ENCODE results near the gene HMCN2.

The HMCN2 gene

DNA sequence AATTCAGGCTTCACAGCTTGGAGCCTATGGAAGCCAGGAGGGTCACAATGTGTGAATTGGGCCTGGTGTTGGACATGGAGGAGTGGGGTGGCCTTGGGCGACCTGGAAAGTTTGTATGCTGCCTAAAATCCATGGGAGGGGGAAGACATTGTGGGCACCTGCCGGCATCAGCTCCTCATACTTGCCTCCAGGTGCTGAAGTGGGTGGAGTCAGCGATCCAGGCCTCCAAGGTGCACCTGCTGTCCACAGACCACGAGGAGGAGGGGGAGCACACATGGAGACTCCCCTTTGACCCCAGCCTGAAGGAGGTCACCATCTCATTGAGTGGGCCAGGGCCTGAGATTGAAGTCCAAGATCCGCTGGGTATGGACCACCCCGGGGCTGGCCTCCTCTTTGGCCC lies 29.1 kb downstream of the HMCN2 start:
- DNase-seq: no peak

DNA sequence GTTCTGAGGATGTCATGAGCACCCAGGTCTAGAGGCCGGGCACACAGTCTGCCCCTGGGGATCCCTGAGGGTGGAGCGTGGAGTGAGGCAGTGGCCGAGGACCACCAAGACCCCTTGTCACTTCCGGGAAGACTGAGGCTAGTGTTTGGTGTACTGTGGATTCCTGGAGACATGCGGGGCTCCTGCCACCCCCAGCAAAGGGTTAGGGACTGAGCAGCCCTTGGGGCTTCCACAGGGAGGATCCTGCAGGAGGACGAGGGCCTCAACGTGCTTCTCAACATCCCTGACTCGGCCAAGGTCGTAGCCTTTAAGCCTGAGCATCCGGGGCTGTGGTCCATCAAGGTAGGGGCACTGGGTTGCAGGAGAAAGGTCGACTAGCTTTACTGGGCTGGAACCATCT lies 29.9 kb downstream of the HMCN2 start:
- no peak for DNase-seq

DNA sequence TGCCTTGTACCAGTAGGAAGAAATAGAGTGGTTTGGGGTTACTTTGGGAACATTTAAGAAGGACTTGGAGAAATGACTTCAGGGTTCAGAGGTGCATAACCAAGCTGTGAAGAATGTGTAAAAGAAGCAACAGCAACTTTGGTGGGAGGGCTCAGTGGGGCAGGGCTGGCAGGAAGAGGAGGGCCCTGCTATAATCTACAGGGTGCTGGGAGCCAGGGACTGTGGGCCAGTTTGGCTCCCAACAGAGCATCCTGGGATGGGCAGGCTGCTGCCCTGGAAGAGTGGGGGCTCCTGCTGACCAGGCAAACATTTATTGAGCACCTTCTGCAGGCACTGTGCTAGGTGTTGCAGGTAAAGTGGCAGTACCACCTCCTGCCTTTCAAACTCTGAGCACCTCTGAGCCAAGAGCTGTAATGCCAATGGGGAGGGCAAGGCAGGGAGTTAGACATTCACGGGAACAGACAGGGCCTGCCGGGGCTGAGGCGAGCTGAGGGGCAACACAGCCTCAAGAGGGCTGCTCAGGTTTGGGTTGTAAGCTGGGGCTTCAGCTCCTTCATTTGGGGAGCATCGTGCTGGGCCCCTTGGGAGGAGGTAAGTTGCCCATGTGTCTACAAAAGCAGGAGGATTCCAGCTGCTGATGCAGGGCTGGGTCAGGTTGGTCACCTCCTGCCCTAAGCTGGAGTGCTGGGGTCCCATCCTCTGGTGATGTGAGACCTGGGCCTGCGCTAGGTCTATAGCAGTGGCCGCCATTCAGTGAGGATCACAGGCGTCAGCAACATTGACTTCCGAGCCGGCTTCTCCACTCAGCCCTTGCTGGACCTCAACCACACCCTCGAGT lies 30.6 kb downstream of the HMCN2 start:
- no peak for DNase-seq

DNA sequence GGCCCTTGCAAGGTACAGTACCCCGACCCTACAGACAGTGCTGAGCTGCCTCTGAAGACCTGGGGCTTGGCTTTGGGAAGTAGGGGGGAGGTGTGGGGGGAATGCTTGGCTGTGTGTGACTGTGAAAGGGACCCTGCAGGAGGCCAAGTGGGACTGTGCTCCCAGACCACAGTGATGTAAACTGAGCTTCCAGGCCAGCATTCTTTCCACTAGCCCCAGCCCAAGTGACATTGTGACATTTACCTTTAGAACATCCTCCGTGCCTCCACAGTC lies 31.2 kb downstream of the HMCN2 start:
- DNase-seq: peak; percentile 2

DNA sequence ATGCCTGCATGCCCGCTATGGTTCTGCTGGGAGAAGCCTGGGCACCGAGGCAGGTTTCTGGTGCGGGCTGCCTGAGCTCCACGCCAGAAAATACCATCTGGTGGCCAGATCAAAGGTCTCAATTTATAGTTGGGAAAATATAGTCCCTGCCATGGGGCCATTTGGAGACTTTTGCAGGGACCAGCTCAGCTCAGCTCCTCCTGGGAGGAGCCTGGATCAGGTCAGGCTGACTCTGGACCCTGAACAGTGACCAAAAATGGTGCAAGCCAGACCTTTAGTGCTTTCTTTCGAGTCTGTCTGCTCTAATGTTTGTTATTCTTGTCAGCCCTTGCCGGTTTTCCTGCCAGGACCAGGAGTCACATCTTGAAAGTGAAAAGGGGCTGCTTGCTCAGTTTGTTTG lies 31.8 kb downstream of the HMCN2 start:
- no peak for DNase-seq

DNA sequence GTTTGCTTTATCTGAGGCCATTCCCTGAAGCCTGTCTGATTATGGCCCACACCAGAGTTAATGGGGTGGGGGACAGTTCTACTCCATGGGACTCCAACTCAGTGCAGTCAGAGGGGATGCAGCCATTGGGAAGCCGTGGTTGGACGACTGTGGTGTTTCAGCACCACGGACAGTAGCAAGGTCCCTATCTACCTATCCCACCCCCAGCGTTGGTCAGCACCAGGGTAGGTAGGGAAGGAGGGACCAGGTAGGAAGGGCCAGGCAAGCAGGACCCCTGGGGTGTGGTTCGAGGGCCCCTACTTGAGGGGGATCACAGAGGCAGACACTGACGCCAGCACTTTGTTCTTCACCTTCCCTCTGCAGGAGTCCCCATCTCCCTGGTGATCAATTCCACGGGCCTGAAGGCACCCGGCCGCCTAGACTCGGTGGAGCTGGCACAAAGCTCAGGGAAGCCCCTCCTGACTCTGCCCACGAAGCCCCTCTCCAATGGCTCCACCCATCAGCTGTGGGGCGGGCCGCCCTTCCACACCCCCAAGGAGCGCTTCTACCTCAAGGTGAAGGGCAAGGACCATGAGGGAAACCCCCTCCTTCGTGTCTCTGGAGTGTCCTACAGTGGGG lies 33.2 kb downstream of the HMCN2 start:
- no peak for DNase-seq

DNA sequence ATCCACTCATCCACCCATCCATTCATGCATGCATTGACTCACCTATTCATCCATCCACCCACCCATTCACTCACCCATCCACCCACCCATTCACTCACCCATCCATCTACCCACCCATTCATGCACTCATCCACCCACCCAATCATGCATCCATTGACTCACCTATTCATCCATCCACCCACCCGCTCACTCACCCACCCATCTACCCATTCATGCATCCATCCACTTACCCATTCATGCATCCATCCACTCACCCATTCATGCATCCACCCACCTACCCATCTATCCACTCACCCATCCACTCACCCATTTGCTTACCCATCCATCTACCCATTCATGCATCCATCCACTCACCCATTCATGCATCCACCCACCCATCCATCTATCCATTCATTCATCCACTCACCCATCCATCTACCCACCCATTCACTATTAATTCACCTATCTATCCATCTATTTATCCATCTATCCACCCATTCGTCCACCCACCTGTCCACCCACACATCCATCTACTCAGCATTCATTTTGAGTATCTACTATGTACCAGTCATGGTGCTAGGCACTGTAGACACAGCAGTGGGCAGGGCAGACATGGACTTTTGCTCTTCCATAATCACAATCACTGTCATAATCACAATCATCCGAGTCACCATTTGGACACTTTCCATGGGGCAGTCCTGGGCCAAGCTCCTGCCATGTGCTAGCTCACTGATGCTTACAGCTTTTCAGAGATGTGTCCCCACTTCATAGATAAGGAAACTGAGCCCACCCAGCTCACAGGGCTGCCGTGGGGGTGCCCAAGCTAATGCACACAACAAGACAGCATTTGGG lies 34.4 kb downstream of the HMCN2 start:
- DNase-seq: no peak

DNA sequence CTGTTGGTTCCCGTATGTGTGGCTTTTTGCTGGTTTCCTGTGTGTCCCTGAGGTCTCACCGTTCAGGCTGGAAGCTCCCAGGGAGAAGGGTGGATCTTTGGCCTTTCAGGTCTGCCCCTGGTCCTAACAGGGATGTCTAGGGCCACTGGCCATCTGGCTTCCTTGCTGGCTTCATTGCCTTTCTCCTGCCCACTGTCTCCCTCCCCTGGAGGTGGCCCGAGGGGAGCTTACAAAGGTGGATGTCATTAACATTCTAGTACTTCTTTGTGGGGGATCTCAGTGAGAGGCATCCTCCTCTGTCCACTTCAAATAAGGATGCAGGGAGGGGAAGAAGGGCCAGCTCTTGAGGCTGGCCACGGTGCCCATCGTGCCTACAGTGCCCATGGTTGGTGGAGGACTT lies 35.2 kb downstream of the HMCN2 start:
- no peak for DNase-seq

DNA sequence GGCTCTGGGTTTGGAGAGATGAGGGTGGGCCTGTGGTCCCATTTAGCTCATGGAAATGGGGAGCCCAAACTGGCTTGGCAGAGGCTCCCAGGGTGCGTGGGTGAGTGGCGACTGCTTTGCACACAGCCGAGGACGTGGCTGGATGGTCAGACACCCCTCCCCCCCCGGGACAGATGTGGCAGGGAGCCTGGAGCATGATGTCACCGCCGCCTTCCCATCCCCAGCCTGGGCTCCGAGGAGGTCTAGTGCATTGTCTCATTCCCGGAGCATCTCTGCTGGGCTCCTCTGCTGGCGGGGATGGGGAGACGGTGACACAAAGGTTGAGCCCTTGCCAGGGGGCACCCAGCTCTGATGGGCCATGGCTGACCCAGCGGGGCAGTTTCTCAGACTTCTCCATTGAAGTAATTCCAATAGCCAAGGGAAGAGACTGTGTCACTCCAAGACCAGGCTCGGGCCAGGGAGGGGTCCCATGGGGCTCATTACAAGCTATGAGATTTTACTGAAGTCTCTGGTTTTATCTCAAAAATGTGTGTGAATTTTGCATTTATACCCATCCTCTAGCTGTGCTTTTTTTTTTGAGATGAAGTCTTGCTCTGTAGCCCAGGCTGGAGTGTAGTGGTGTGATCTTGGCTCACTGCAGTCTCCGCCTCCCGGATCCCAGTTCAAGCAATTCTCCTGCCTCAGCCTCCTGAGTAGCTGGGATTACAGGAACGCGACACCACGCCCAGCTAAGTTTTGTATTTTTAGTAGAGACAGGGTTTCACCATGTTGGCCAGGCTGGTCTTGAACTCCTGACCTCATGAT lies 36.1 kb downstream of the HMCN2 start:
- peak; percentile 83 for DNase-seq

DNA sequence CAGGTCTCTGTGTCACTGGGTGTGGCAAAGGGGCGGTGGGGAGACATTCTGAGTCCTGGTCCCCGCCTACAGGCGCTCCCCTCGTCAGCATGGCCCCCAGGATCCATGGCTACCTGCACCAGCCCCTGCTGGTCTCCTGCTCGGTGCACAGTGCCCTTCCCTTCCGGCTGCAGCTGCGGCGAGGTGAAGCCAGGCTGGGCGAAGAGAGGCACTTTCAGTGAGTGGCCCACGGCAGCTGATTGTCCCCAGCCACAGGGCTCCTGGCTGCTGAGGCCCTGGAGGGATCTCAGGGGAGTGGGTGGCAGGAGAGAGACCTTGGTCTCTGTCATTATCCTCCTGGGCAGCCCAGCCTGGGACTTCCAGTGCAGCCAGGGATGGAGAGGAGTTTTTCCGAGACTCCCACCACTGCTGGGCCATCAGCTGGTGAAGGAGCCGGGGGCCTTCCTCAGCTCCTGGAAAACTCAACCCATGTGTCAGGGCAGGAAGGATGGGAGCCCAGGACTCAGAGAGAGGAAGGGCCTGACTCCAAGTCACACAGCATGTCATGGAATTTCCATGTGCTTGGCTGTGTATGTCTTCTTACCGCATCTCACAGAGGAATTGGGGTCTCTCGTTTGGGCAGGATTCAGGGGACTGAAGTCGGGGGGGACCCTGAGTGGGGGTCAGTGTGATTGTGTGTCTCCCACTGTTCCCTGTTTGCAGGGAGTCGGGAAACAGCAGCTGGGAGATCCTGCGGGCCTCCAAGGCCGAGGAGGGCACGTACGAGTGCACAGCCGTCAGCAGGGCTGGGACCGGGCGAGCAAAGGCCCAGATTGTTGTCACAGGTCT lies 37.4 kb downstream of the HMCN2 start:
- DNase-seq: no peak

DNA sequence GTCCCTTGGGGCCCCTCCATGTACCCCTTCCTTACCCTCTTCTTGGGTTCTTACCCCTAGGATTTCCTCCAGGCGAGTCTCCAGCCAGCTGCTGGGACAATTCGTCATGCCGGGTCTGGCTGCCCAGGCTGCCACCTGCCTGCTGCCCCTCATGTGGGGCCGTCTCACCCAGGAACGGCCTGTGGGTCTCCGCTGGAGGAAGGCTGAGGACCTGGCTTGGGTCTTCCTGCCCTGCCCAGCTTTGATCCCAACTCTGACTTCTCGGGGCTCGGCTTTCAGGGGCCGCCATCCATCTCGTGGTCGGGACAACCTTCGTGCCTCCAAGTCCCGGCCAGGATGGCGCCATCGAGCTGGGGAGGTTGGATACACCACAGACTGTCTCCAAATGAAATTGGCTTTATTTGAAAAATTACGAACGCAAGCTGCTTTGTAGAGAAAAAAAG lies 38.1 kb downstream of the HMCN2 start:
- DNase-seq: no peak

DNA sequence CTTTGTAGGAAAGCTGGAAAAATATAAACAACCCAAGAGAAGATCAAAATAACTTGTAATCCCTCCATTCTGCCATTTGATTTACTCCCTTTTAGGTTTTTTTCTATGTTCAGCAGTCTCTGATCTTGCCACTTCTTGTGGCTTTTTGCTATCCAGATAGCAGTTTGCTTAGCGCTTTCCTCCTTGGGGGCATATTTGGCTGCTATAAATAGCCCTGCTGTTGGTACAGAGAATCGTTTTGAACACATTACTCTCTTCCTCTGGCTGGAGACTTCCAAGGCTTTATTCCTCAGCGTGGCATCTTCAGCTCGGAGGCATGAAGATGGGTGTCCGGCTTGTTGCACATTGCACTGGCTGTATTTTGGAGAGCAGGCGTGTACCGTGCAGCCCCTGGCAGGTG lies 38.6 kb downstream of the HMCN2 start:
- no peak for DNase-seq

DNA sequence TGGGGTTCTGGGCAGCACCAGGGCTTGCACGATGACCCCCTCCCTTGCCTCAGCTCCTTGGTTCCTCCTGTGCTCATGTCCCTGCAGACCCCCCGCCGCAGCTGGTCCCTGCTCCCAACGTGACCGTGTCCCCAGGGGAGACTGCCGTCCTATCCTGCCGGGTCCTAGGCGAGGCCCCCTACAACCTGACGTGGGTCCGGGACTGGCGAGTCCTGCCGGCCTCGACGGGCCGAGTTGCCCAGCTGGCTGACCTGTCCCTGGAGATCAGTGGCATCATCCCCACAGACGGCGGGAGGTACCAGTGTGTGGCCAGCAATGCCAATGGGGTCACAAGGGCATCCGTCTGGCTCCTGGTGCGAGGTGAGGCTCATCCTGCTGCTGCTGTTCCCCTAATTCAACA lies 39.1 kb downstream of the HMCN2 start:
- no peak for DNase-seq

DNA sequence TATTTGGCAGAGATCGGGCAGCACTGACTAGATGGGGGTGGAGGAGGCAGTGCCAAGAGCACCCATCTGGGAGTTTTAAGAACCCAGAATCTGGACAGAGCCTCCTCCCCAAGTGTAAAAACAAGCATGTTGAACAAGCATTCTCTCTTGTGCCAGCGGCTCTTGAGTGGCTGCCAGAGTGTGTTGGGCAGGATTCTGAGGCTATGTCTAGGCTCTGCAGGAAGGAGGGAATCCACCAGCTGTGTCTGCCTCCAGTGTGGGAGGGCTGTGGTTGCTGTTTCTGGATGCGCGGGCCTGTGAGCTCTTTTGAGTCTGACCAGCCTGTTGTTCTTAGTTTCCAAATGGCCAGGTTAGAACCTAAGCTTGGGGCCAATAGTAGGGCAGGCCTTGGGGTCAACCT lies 39.8 kb downstream of the HMCN2 start:
- no peak for DNase-seq

DNA sequence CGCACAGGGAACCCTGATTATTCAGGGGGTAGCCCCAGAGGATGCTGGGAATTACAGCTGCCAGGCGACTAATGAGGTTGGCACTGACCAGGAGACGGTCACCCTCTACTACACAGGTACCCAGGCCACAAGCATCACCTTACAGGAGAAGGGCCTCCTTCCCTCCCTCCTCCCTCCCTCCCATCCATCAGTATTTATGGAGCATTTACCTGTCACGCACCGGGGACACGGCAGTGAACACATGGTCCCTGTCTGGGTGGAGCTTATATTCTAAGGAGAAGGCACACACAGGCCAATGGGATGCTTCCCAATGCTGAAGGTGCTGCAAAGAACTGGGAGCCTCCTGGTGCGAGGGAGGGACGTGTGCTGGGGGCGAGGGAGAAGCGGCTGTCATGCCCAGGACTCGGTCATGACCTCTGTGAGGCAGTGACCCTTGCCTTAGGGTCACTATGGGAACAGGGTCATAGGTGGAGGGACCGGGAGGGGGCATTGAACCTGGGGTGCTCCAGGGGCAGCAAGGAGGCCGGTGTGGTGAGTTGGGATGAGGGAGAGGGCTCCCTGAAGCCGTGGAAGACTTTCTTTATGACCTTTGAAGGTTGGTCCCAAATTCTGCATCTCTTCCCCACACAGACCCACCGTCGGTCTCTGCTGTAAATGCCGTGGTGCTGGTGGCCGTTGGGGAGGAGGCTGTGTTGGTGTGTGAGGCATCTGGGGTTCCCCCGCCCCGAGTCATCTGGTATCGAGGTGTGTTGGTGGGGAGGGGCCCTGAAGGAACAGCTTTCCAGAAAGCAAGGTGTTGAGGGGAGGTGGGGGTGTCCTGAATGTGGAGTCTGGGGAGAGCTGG lies 41.5 kb downstream of the HMCN2 start:
- no peak for DNase-seq

DNA sequence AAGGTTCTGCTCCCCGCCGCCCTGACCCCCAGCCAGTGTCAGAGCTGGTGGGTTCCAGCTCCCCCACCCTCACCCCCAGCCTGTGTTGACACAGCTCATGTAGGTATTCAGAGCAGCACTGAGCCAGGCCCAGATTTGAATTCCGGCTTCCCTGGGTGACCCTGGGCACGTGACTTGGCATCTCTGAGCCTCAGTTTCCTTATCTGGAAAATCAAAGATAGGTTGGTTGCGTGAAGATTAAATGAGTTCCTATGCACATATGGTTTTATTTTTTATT lies 42.0 kb downstream of the HMCN2 start:
- DNase-seq: no peak

DNA sequence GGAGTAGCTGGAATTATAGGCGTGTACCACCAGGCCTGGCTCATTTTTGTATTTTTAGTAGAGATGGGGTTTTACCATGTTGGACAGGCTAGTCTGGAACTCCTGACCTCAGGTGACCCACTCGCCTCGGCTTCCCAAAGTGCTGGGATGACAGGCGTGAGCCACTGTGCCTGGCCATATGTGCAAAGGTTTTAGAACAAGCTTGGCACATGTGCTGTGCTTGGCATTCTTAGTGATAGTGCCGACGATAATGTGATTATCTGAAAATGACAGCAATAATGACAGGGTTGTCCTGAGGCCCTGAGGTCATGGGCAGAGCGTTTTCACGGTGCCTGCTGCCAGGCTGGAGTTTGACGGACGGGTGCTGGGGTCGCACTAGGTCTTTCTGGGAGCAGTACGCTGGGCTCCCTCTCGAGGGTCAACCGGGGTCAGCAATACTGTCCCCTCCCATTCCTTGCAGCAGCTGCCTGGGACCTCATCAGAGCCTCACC lies 42.6 kb downstream of the HMCN2 start:
- no peak for DNase-seq

DNA sequence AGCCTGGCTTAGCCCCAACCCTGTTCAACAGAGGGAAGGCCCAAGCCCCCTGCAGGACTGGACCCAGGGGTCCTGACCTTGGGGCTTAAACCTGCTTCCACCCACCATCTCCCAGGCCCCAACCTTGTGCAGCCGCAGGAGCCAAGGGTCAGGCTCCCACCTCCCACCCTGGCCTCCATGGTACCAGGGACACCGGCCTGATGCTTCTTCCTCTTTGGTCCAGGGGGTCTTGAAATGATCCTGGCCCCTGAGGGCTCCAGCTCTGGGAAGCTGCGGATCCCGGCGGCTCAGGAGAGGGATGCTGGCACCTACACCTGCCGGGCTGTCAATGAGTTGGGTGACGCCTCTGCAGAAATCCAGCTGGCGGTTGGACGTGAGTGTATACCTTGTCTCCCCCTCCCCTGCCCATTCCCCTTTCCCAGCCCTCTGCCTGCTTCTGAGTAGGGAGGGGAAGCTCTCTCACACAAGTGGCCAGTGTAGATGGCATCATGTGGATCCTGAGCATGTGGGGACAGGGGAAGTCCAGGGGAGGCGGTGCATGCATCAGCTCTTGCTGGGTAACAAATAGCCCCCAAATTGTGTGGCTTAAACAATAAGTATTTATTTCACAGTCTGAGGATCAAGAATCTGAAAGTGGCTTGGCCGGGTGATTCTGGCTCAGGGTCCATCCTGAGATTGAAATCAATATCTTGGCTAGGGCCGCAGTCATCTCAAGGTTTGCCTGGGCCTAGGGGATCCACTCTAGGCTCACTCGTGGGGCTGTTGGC lies 44.3 kb downstream of the HMCN2 start:
- DNase-seq: no peak

DNA sequence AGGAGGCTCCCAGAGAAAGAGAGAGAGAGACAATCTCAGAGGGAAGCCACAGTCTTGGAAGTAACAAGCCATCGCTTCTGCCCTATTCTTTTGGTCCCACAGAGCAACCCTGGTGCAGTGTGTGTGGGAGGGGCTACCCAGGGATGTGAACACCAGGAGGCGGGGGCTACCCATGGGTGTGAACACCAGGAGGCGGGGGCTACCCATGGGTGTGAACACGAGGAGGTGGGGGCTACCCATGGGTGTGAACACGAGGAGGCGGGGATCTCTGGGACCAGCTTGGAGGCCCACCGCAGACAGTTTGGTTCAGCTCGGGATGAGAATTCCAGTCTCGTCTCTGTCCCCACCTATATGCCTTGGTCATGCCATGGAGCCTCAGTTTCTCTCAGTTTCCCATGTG lies 44.9 kb downstream of the HMCN2 start:
- no peak for DNase-seq

DNA sequence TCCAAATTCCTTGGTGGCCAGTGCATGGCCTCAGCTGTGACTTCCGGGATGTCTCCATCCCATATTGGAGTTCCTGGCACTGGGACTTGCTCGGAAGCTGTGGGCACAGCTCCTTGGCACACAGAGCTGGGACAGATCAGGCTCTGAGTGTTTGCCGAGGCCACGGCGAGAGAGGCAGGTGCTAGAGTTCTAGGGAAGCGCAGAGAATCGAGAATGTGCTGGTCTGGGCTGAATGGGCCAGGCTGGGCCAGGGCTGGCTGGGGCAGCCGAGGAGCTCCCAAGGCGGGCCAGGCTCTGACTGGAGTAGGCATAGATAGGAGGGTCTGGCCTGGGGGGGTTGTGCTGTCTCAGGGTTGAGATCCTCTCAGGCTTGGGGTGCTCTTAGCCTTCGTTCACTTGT lies 45.4 kb downstream of the HMCN2 start:
- DNase-seq: no peak
